Cardiac muscle cell (in vitro differentiated cells and primary cell): ENCODE data around the gene SMC1B. TPM values are rescaled to one million over a fixed set of nuclear protein-coding genes. Genes with fewer than 3 reads are reported as not detected.

ENCODE experiments used
- DNase-seq, 2 donors: peaks; one replicate each; pipeline versions ENCODE4 v3.0.0 to v3.0.0-alpha.2; 2010 to 2017; ENCODE audit warnings: low read depth in 1 of 2, low spot score in 1 of 2
- H3K27ac ChIP-seq: fragments of 200-600 bp; sonication (generic); 2 replicates; pipeline ENCODE4 v1.5.1; 2016
- H3K27me3 ChIP-seq: fragments of 200-600 bp; sonication (generic); 2 replicates; pipeline ENCODE4 v1.6.0; 2016; ENCODE audit warnings: control low read depth
- H3K36me3 ChIP-seq: fragments of 200-600 bp; sonication (generic); 2 replicates; pipeline ENCODE4 v1.5.1; 2016; ENCODE audit warnings: control low read depth
- H3K4me1 ChIP-seq: fragments of 200-600 bp; sonication (generic); 2 replicates; pipeline ENCODE4 v1.8.1; 2017; ENCODE audit warnings: low read depth, mild to moderate bottlenecking, mixed run types
- H3K4me3 ChIP-seq: fragments of 200-600 bp; sonication (generic); 2 replicates; pipeline ENCODE4 v1.5.1; 2016; ENCODE audit warnings: mild to moderate bottlenecking
- H3K9me3 ChIP-seq: fragments of 200-600 bp; sonication (generic); 2 replicates; pipeline ENCODE4 v1.5.1; 2017; ENCODE audit warnings: low read depth, mild to moderate bottlenecking, control low read depth
- CTCF ChIP-seq: IDR thresholded peaks from 2 replicates; pipeline ENCODE4 v1.5.1; 2012; ENCODE audit warnings: low read depth, mild to moderate bottlenecking, low read length
- polyA plus RNA-seq: library from polyadenylated mRNA; unstranded; fragments of >200 nt; fragmentation: Nextera tagmentation; extraction: Ambion mirVana; gene quantifications from 2 replicates; pipeline ENCODE4 v1.2.1, GENCODE V29; 2016
- total RNA-seq: library from RNA; depleted of rRNA; stranded (reverse); fragments of >200 nt; gene quantifications from 2 replicates; pipeline ENCODE4 v1.2.3, GENCODE V29; 2016

The SMC1B gene
- total and polyA plus RNA-seq, 2 experiments from 2014 or later = 0.15 TPM; not detected in 1

- H3K27me3 ChIP-seq = no peaks in the 10 kb centered on the region
- DNase-seq = no peak
- no peak overlapping the region for H3K27ac ChIP-seq
- H3K9me3 ChIP-seq = no peaks in the 10 kb centered on the region
- no peaks in the 10 kb centered on the region for H3K36me3 ChIP-seq
- no peak overlapping the region for H3K4me3 ChIP-seq
- TF ChIP-seq CTCF = no peak
- peaks cover 2% of the 10 kb centered on the region for H3K4me1 ChIP-seq
These were observed 61.4 kb downstream of the SMC1B start for GRCh38 chr22:45351956-45352355.

- DNase-seq = peak in 1 of 2 donors; percentile 6
- Histone ChIP-seq H3K9me3 (no peaks in the 10 kb centered on the region), H3K4me3 (no peak overlapping the region)
These were observed 63.5 kb downstream of the SMC1B start for GRCh38 chr22:45349916-45350315.

GRCh38 chr22:45344334-45344733, 69.1 kb downstream of the SMC1B start:
- peaks cover 6% of the 10 kb centered on the region for H3K36me3 ChIP-seq
- peak; percentile 25 to 42 for DNase-seq
- no peak for TF ChIP-seq CTCF

More at GRCh38 chr22:45349916-45350315, 63.5 kb downstream of the SMC1B start:
- Histone ChIP-seq H3K27me3 (no peaks in the 10 kb centered on the region), H3K4me1 (no peaks in the 10 kb centered on the region), H3K27ac (no peak overlapping the region), H3K36me3 (no peaks in the 10 kb centered on the region)
- TF ChIP-seq CTCF = no peak

GRCh38 chr22:45343143-45343542, 70.3 kb downstream of the SMC1B start:
- no peaks in the 10 kb centered on the region for H3K9me3 ChIP-seq
- peaks cover 14% of the 10 kb centered on the region for H3K4me1 ChIP-seq
- no peak overlapping the region for H3K4me3 ChIP-seq
- H3K27ac ChIP-seq = no peak overlapping the region
- no peak for DNase-seq
- TF ChIP-seq CTCF = no peak
- H3K36me3 ChIP-seq = peaks cover 14% of the 10 kb centered on the region
- no peaks in the 10 kb centered on the region for H3K27me3 ChIP-seq

More at GRCh38 chr22:45344334-45344733, 69.1 kb downstream of the SMC1B start:
- no peaks in the 10 kb centered on the region for H3K27me3 ChIP-seq
- H3K27ac ChIP-seq = no peak overlapping the region
- no peaks in the 10 kb centered on the region for H3K9me3 ChIP-seq
- H3K4me3 ChIP-seq = no peak overlapping the region
- H3K4me1 ChIP-seq = peaks cover 14% of the 10 kb centered on the region

- no peak for TF ChIP-seq CTCF
- H3K4me3 ChIP-seq = no peak overlapping the region
- DNase-seq = peak in 1 of 2 donors; percentile 69
- no peaks in the 10 kb centered on the region for H3K27me3 ChIP-seq
- H3K4me1 ChIP-seq = peaks cover 14% of the 10 kb centered on the region
- H3K36me3 ChIP-seq = peaks cover 18% of the 10 kb centered on the region
- no peaks in the 10 kb centered on the region for H3K9me3 ChIP-seq
- H3K27ac ChIP-seq = peak overlapping the region; percentile 90
These were observed 71.9 kb downstream of the SMC1B start for GRCh38 chr22:45341498-45341897.

- peaks cover 14% of the 10 kb centered on the region for H3K4me1 ChIP-seq
- H3K4me3 ChIP-seq = no peak overlapping the region
- no peak for TF ChIP-seq CTCF
- H3K36me3 ChIP-seq = peaks cover 29% of the 10 kb centered on the region
- no peaks in the 10 kb centered on the region for H3K27me3 ChIP-seq
- DNase-seq = no peak
- H3K9me3 ChIP-seq = no peaks in the 10 kb centered on the region
- no peak overlapping the region for H3K27ac ChIP-seq
These were observed 73.1 kb downstream of the SMC1B start for GRCh38 chr22:45340323-45340722.
